Lower leg skin (tissue), 4 donors: ENCODE measurements around the gene XYLT1. TPM values are rescaled to one million over a fixed set of nuclear protein-coding genes. Genes with fewer than 3 reads are reported as not detected.

Experiments
- DNase-seq, 2 donors: peaks; one replicate each; pipeline ENCODE4 v3.0.0-alpha.2; 2019; ENCODE audit warnings: low spot score in 2 of 2
- H3K4me3 ChIP-seq: fragments of 200-600 bp; sonication (generic); 2 replicates; pipeline ENCODE4 v1.5.1; 2017; ENCODE audit warnings: mild to moderate bottlenecking, low read depth; ENCODE audit not compliant: poor library complexity, severe bottlenecking
- POLR2A ChIP-seq, 2 donors: fragments of 450-650 bp; IDR thresholded peaks; one replicate each; pipeline ENCODE4 v1.6.1; 2016 to 2017; ENCODE audit warnings: antibody characterized with exemption in 2 of 2, mild to moderate bottlenecking in 1 of 2, moderate library complexity in 1 of 2
- WGBS, 2 donors: methylation state at CpG; one replicate each; pipeline ENCODE4 v1.1.5; 2018; 5-methylcytosine and 5-hydroxymethylcytosine counted together
- intact Hi-C: fragments of 100-400 bp; cut with DNase I; formaldehyde crosslinking; loops from one replicate; pipeline ENCODE4 v1.15.0; 2023; ENCODE audit warnings: low total_unique reads
- total RNA-seq, 4 donors: library from RNA; depleted of rRNA; stranded (reverse); fragments of >200 nt; gene quantifications; one replicate each; pipeline ENCODE4 v1.1.0, GENCODE V29; 2016
- TF ChIP-seq, protein P1 (sequence below), 3 donors: fragments of 450-650 bp; IDR thresholded peaks; one replicate each; pipeline ENCODE4 v1.5.1; 2016; ENCODE audit warnings: antibody characterized with exemption in 3 of 3, mild to moderate bottlenecking in 3 of 3, moderate library complexity in 2 of 3

XYLT1 gene
- total RNA-seq, 4 donors from 2014 or later = 17.2 to 20.3 (median 19.7) TPM

DNA sequence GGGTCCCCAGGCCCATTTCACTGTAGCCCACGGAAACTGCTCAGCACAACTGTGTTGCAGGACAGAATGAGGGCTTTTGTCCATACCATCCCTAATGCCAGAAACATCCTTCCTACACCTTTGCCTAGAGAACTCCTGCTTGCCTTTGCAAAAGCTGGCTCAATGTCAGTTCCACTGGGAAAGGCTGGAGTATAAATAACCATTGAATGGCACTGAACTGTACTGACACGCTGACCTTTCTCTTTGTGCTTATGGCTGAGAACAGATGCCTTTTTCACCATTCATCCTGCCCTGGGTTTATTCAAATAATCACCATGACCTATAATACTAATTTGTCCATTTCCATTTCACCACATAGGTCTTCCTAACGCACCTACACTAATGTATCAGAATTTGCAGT is 300.3 kb downstream of the XYLT1 start:
- TF ChIP-seq, protein P1, sequence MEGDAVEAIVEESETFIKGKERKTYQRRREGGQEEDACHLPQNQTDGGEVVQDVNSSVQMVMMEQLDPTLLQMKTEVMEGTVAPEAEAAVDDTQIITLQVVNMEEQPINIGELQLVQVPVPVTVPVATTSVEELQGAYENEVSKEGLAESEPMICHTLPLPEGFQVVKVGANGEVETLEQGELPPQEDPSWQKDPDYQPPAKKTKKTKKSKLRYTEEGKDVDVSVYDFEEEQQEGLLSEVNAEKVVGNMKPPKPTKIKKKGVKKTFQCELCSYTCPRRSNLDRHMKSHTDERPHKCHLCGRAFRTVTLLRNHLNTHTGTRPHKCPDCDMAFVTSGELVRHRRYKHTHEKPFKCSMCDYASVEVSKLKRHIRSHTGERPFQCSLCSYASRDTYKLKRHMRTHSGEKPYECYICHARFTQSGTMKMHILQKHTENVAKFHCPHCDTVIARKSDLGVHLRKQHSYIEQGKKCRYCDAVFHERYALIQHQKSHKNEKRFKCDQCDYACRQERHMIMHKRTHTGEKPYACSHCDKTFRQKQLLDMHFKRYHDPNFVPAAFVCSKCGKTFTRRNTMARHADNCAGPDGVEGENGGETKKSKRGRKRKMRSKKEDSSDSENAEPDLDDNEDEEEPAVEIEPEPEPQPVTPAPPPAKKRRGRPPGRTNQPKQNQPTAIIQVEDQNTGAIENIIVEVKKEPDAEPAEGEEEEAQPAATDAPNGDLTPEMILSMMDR (IDR thresholded peaks at IDR 0.05) = no peak
- TF ChIP-seq POLR2A (IDR thresholded peaks at IDR 0.05) = no peak
- WGBS, 2 donors = 93 to 96% methylated on average over 3 of the region's 3 CpGs
- intact Hi-C loops = no loop called here
- no peak for DNase-seq
- no peak overlapping the region for H3K4me3 ChIP-seq

DNA sequence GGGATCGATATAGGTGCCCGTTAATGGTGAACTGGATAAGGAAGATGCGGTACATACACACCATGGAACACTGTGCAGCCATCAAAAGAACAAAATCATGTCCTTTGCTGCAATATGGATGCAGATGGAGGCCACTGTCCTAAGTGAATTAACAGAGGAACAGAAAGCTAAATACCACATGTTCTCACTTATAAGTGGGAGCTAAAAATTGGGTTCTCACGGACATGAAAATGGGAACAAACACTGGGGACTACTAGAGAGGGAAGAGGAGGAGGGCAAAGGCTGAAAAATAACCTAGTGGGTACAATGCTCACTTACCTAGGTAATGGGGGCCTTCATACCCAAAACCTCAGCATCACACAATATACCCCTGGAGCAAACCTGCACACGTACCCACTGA is 302.6 kb downstream of the XYLT1 start:
- no peak for DNase-seq
- H3K4me3 ChIP-seq = no peak overlapping the region
- WGBS, 2 donors = 91 to 93% methylated on average over 5 of the region's 5 CpGs
- TF ChIP-seq POLR2A (IDR thresholded peaks at IDR 0.05) = no peak
- TF ChIP-seq, protein P1 (IDR thresholded peaks at IDR 0.05) = no peak
- intact Hi-C loops = no loop called here

DNA sequence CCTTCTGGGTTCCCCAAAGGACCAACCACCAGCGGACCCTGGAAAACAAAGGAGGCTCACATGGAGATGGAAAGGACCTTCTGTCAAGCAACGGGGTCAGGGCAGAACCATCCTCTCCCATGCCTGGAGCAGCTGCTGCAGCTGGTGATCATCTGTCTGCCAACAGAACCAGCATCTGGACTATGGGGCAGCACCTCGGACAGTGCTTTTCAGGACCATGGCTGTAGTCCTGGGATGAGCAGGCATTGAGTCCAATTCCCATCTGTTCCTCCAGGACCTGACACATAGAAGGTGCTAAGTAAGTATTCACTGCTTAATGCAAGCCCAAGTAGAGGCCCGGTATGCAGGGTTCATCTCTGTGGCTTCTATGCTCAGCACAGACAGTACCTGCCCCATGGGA is 304.7 kb downstream of the XYLT1 start:
- intact Hi-C loops = no loop called here
- 67 to 81% methylated on average over 4 of the region's 4 CpGs for WGBS, 2 donors
- TF ChIP-seq, protein P1 (IDR thresholded peaks at IDR 0.05) = no peak
- TF ChIP-seq POLR2A (IDR thresholded peaks at IDR 0.05) = no peak
- no peak overlapping the region for H3K4me3 ChIP-seq
- DNase-seq = no peak

DNA sequence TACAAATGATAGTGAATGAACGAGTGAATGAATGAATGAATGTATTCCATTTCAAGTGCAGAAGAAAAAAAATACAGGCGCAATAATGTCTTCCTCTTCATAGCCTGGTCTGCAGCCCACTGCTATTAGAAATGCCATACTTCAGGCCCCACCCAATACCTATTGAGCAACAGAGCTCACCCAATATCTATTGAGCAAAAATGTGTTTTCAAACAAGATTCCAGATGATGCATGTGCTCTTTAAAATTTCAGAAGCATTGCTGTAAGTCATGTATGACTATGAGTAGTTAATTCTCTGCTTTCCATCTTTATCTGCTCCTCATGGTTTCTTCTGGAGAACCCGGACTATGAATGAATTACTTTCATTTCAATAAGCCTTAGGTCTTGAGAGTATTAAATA is 308.2 kb downstream of the XYLT1 start:
- intact Hi-C loops = no loop called here
- WGBS, 2 donors = 87 to 94% methylated on average over 3 of the region's 3 CpGs
- DNase-seq = no peak
- H3K4me3 ChIP-seq = no peak overlapping the region
- no peak for TF ChIP-seq POLR2A (IDR thresholded peaks at IDR 0.05)
- TF ChIP-seq, protein P1 (IDR thresholded peaks at IDR 0.05) = no peak

DNA sequence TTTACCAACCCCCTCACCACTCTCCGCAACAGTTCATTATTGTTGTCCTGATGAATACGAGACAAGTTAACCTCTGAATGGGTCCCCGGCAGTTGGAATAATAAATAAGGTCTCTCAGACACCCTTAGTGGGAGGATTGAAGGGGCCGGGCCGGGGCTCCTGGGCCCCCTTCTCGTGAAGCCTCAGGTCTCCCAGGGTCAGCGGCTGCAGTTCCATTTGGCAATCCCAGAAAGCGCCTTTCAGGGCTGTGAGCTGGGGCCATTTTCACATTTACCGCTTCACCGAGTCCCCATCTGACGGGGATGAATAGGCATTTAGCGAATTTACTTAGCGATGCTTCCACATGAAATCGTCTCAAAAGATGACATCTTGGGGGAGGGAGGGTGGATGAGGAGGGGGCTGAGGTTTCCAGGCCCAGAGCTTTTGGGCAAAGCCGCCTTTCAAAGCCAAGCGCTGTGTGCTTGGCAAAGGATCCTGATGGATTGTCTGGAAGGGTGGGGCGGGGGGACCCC is 309.8 kb downstream of the XYLT1 start:
- H3K4me3 ChIP-seq = no peak overlapping the region
- 79 to 81% methylated on average over 17 of the region's 17 CpGs for WGBS, 2 donors
- no peak for TF ChIP-seq POLR2A (IDR thresholded peaks at IDR 0.05)
- TF ChIP-seq, protein P1 (IDR thresholded peaks at IDR 0.05) = no peak
- no peak for DNase-seq
- intact Hi-C loops = no loop called here

DNA sequence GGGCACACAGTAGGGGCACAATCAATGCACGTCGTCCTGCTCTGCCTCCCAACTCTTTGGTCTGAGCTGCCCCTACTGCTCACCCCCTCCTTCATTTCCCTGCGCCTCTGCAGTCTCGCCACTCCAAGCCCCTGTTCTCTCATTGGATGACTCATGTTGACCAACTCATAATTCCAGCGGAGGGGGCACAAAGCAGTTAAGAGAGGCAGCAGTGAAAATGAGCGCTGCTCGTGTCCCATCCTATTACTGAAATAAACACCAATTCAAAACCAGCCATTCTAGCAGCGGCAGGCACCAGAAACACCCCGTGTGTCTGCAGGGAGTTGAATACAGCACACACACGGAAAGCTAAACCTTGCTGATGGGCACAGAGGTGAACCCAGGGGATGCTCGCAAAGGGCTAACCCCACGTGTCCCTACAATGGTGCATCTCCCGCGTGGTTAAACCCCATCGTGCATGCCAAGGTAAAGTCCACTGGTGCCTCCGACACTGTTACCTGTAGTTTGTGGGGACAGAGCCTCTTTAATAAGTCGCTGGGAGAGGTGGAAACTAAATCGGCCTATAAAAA is 310.4 kb downstream of the XYLT1 start:
- H3K4me3 ChIP-seq = no peak overlapping the region
- no peak for DNase-seq
- intact Hi-C loops = no loop called here
- TF ChIP-seq, protein P1 (IDR thresholded peaks at IDR 0.05) = no peak
- no peak for TF ChIP-seq POLR2A (IDR thresholded peaks at IDR 0.05)
- WGBS, 2 donors = 76 to 83% methylated on average over 18 of the region's 18 CpGs
